D721Med (cell line): ENCODE data around the gene DSCAM.

Source experiments
- DNase-seq: peaks from one replicate; pipeline ENCODE4 v3.0.0; 2011; ENCODE audit warnings: low spot score; ENCODE audit not compliant: insufficient read length
- FAIRE-seq: peaks from 2 replicates; lab custom pipeline; 2011; peaks lifted over from hg19 to GRCh38; lab: Jason Lieb, UNC
- TF ChIP-seq, protein P1 (sequence below): IDR thresholded peaks from 2 replicates; pipeline ENCODE4 v1.5.1; 2012; ENCODE audit warnings: mild to moderate bottlenecking, control low read depth; ENCODE audit not compliant: insufficient read depth; ENCODE audit errors: missing control alignments

DSCAM gene

DNA sequence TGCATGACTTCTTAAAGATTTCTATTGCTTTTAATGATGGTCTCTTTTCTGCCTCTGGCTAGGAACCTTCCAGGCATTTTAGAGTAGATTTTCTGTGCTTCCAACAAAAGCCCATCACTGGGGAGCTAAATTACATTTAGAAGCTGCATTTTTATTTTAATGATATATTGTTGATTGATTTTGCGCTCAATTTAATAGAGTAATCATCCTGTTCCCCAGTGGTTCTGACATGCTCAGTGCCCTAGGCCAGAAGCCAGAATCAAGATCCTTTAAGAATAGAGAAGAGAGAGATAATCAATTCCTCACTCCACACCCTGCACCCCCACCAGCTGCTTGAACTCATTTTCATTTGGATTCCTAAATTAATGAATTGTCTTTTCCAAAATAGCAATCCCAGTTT, 881.9 kb downstream of the DSCAM start:
- DNase-seq (no peak), FAIRE-seq (no peak)

DNA sequence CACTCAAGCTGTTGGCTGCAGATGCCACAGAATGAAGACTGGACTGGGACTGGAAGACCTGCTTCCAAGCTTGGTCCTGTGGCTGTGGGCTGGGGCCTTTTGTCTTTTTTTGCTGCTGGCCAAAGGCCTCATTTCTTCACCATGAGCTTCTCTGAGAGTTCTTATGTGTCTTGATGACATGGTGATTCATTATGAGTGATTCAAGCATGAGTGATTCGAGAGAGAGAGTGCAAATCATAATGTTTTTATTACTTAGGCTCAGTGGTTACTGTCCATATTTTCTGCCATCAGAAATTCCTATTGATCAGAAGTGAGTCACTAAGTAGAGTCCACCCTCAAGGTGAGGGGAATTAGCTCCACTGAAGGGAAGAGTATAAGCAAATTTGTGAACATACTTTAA, 885.7 kb downstream of the DSCAM start:
- DNase-seq, result no peak
- FAIRE-seq, result no peak
- TF ChIP-seq, protein P1, sequence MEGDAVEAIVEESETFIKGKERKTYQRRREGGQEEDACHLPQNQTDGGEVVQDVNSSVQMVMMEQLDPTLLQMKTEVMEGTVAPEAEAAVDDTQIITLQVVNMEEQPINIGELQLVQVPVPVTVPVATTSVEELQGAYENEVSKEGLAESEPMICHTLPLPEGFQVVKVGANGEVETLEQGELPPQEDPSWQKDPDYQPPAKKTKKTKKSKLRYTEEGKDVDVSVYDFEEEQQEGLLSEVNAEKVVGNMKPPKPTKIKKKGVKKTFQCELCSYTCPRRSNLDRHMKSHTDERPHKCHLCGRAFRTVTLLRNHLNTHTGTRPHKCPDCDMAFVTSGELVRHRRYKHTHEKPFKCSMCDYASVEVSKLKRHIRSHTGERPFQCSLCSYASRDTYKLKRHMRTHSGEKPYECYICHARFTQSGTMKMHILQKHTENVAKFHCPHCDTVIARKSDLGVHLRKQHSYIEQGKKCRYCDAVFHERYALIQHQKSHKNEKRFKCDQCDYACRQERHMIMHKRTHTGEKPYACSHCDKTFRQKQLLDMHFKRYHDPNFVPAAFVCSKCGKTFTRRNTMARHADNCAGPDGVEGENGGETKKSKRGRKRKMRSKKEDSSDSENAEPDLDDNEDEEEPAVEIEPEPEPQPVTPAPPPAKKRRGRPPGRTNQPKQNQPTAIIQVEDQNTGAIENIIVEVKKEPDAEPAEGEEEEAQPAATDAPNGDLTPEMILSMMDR, result no peak

More for the DNA sequence above, 881.9 kb downstream of the DSCAM start:
- TF ChIP-seq, protein P1, result no peak
